Epithelial cell of proximal tubule (primary cell): Measurements from ENCODE around the gene RGL2. TPM values are rescaled to one million over a fixed set of nuclear protein-coding genes. Genes with fewer than 3 reads are reported as not detected.

Source experiments
- DNase-seq: peaks from one replicate; pipeline ENCODE4 v3.0.0-alpha.2; 2011; ENCODE audit warnings: low read depth
- H3K4me3 ChIP-seq: 2 replicates; pipeline ENCODE4 v1.5.1; 2011; ENCODE audit warnings: low read depth, mild to moderate bottlenecking, low read length
- total RNA-seq: library from RNA; depleted of rRNA; stranded (reverse); fragments of >200 nt; gene quantifications from 2 replicates; pipeline ENCODE4 v1.2.3, GENCODE V29; 2015
- TF ChIP-seq, protein P1 (sequence below): conservative IDR thresholded peaks from 2 replicates; pipeline ENCODE4 v1.5.1; 2012; ENCODE audit warnings: low read depth, mild to moderate bottlenecking, low read length

The RGL2 gene
- total RNA-seq, 1 donor from 2014 or later, result 46.8 TPM

DNA sequence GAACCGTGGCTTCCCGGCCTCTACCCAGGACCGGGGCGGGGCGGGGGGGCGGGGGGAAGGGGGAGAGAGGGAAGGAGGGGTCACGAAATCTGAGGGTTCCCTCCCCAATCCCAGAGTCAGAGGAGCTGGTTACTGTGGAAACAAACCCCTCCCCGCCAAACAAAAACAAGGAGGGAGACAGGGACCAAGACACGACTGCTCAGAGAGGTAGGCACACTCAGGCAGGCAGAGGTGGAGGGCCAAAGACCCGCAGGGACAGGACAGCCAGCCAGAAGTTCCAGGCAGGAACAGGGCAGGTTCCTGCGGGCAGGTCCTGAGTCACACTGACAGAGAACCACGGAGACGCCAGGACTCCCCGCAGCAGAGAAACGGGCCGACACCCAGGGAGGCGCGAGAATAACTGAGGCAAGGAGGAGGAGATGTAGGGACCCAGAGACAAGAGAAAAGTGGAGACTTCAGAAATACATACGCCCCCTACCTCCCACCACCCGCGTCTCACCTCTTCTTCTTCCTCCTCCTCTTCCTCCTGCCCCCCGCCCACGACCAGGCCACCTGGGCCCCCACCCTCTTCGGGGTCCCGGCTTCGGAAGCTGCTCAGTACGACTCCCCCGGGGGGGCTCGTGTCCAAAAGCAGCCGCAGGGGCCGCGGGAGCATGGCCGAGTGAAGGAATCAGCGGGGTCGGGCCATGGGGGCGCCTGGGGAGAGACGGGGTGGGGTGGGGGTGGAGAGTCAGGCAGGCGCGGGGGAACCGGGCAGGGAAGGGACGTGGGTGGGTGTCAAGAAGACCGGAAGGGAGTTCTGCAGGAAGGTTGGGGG lies 578 bp downstream of the RGL2 start:
- peak overlapping the region; percentile 78 for H3K4me3 ChIP-seq
- TF ChIP-seq, protein P1, sequence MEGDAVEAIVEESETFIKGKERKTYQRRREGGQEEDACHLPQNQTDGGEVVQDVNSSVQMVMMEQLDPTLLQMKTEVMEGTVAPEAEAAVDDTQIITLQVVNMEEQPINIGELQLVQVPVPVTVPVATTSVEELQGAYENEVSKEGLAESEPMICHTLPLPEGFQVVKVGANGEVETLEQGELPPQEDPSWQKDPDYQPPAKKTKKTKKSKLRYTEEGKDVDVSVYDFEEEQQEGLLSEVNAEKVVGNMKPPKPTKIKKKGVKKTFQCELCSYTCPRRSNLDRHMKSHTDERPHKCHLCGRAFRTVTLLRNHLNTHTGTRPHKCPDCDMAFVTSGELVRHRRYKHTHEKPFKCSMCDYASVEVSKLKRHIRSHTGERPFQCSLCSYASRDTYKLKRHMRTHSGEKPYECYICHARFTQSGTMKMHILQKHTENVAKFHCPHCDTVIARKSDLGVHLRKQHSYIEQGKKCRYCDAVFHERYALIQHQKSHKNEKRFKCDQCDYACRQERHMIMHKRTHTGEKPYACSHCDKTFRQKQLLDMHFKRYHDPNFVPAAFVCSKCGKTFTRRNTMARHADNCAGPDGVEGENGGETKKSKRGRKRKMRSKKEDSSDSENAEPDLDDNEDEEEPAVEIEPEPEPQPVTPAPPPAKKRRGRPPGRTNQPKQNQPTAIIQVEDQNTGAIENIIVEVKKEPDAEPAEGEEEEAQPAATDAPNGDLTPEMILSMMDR, result peak; percentile 14
- DNase-seq, result no peak

DNA sequence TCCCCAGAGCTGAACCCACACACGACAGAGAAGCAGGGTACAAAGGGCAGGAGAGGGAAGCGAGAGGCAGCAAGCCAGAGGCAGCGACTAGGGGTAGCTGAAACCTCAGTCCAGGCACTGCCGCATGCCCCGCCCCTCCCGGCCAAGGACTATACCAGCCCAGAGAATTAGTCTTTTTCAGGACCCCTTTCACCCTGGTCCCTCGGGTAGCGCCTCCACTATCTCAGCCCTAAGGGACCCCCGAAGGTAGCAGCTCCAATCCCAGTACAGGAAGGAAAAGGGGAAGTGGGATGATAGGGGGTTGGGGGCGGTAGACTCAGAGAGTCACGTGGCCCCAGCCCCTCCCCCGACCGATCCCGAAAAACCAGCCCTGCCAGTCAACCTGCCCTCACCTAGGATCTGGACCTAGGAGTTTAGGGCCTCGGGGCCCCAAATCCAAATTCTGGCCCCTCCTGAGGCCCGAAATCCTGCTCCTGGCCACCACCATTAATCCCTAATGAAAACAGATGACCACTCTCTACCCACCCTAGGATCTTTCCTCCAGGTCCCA lies 1.3 kb downstream of the RGL2 start:
- peak overlapping the region; percentile 78 for H3K4me3 ChIP-seq
- no peak for DNase-seq
- TF ChIP-seq, protein P1, result no peak

DNA sequence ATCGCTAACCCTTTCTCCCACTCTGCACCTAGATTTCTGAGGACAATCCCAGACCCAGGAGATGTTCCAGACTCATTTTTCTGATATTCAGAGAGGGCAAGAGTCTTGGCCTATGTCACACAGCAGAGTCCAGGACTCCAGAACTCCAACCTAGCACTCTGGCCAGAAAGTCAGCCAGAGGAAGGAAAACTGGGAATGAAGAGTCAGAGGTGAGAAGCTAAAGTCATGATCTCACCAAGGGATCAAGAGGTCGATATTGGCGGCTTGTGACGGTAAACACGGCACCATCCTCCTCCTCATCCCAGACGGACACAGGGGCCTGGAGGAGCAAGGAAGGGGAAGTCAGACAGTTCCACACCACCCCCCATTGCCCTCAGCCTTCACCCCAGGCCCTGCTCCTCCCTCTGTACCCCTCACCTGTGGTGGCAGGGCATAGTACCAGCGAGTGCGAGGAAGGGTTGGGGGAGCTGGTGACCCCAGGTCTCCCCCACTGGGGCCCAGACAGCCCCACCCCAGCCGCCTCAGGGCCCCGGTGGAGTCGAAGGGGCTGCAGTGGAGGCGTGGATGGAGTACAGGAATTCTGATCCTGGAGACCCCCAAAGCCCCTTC lies 1.8 kb downstream of the RGL2 start:
- DNase-seq, result no peak
- H3K4me3 ChIP-seq, result peak overlapping the region; percentile 78
- TF ChIP-seq, protein P1, result no peak

DNA sequence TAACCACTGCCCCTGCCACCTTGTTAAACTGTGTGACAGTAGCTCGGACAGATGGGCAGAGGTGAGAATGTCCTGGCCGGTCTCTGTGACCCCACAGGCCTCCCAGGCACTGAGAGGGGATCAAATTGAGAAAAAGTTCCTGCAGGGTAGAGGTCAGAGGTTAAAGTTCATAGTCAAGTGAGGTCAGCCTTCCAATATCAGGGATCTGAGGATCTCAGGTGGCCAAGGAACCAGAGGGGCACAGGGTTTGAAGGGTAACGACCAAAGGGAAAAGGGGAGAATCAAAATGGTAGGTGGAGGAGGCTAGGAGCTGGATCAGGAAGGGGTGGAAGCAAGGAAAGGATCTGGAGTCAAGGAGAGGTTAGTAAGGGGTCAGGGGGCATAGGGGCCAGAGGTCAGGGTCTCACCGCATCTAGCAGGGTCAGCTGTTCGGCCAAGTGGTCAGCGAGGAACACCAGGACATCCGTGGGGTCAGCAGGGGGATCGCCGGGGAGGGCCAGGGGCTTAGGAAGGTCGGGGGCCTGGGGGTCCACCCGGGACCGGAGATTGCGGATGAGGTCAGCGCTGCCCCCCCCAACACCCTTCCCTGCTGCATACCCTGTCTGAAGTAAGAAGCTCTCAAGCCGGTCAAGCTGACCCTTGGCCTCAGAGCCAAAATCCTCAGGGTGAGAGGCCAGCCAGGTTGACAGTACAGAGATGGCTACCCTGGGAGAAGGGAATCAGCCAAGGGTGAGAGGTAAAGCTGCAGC lies 2.9 kb downstream of the RGL2 start:
- H3K4me3 ChIP-seq, result no peak overlapping the region
- TF ChIP-seq, protein P1, result no peak
- no peak for DNase-seq

DNA sequence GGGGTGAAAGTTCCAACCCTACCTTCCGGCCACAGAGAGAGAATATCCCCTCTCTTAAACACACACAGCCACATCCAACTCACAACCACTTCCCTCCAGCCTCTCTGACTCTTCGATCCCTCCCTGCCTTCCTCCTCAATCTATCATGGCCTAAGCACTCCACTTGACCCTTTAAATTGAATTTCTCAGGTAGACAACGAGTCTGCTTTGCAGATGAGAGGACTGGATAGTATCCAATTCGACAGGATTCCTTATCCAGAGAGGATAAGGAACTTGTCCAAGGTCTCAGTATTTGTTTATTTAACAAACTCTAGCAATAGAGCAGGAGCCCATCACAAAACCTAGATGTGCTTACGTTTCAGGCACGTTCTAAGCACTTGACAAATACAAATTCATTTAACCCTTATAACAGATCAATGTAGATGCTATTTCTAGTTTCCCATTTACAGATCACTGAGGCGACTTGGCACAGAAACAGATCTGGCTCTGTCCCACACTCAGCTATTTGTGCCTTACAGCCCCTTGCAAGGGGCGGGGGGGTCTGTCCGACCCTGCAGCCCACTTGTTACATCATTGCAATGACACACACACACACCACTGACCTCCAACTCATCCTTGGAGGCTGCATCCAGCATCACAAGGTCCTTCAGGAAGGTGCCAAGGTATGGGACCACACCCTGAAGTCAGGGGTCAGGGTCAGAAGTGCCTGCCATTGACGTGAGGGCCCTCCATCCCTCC lies 4.5 kb downstream of the RGL2 start:
- TF ChIP-seq, protein P1, result no peak
- no peak for DNase-seq
- H3K4me3 ChIP-seq, result no peak overlapping the region

DNA sequence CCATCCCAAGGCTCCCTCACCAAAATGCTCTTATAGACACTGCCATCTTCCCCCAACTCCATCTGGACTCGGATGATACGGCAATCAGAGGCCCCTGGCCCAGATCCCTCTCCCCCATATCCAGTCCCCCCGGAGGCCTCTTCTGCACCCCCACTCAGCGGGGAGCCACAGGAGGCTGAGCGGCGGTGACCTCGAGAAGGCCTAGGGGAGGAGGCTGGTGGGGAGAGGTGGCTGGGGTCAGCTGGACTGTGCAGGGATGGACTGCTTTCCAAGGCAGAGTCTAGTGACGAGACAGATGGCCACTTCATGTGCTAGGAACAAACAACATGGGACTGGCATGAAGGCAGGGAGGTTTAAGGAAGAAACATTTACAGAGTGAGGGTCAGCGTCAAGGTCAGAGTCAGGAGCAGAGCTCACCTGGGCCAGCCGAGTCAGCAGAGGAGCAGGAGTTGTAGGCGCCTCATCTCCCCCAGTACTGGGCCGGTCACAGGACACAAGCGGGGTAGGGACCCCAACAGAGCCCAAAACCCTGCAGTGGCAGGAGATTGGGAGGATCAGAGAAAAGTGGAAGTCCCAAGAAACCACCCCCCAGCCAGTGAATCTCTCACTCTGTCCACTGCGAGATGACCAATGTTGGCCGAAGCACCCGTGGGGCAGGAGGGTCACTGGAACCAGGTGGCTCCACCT lies 5.6 kb downstream of the RGL2 start:
- TF ChIP-seq, protein P1, result no peak
- H3K4me3 ChIP-seq, result no peak overlapping the region
- no peak for DNase-seq
